ENCODE results near the gene PDC.

The PDC gene

GRCh38 chr1:186461014-186461413, at the start of gene PDC:
Gene PDC (minus strand): TSS chr1:186461114. CDS start chr1:186449459, 11,655 bp downstream.
- Mint-ChIP-seq H3K27ac (no peak within 1 kb of the TSS), H3K4me1 (no peaks in the 10 kb centered on the region), H3K4me3 (no peak within 1 kb of the TSS), H3K9me3 (no peaks in the 10 kb centered on the region), H3K36me3 (no peaks in the 10 kb centered on the region)
- ATAC-seq: no peak
- DNase-seq (ENCODE audit: low spot score in 2 of 2): no peak

- H3K9me3 Mint-ChIP-seq: peaks cover 13% of the 10 kb centered on the region
- H3K36me3 Mint-ChIP-seq: no peaks in the 10 kb centered on the region
- H3K4me3 Mint-ChIP-seq: no peak overlapping the region
- no peak for DNase-seq (ENCODE audit: low spot score in 2 of 2)
- no peaks in the 10 kb centered on the region for H3K4me1 Mint-ChIP-seq
- no peak overlapping the region for H3K27ac Mint-ChIP-seq
- no peak for ATAC-seq
These were observed 42.3 kb upstream of the PDC start for GRCh38 chr1:186503190-186503589.

GRCh38 chr1:186502087-186502486, 41.2 kb upstream of the PDC start:
- Mint-ChIP-seq H3K4me1 (no peaks in the 10 kb centered on the region), H3K27ac (no peak overlapping the region), H3K9me3 (peaks cover 13% of the 10 kb centered on the region), H3K36me3 (no peaks in the 10 kb centered on the region), H3K4me3 (no peak overlapping the region)
- DNase-seq (ENCODE audit: low spot score in 2 of 2) (no peak), ATAC-seq (no peak)

- ATAC-seq (no peak), DNase-seq (ENCODE audit: low spot score in 2 of 2) (no peak)
- no peak overlapping the region for H3K27ac Mint-ChIP-seq
- H3K36me3 Mint-ChIP-seq: no peaks in the 10 kb centered on the region
- peaks cover 10% of the 10 kb centered on the region for H3K9me3 Mint-ChIP-seq
- H3K4me1 Mint-ChIP-seq: no peaks in the 10 kb centered on the region
- no peak overlapping the region for H3K4me3 Mint-ChIP-seq
These were observed 39.9 kb upstream of the PDC start for GRCh38 chr1:186500804-186501203.

- H3K4me3 Mint-ChIP-seq: no peak overlapping the region
- no peak for ATAC-seq
These were observed 38.7 kb upstream of the PDC start for GRCh38 chr1:186499571-186499970.

GRCh38 chr1:186498695-186499389, 37.9 kb upstream of the PDC start:
- no peak overlapping the region for H3K4me3 Mint-ChIP-seq
- no peaks in the 10 kb centered on the region for H3K36me3 Mint-ChIP-seq

More at GRCh38 chr1:186499571-186499970, 38.7 kb upstream of the PDC start:
- Mint-ChIP-seq H3K4me1 (no peaks in the 10 kb centered on the region), H3K9me3 (peaks cover 5% of the 10 kb centered on the region), H3K27ac (no peak overlapping the region), H3K36me3 (no peaks in the 10 kb centered on the region)
- no peak for DNase-seq (ENCODE audit: low spot score in 2 of 2)

GRCh38 chr1:186498071-186498470, 37.2 kb upstream of the PDC start:
- ATAC-seq (no peak), DNase-seq (ENCODE audit: low spot score in 2 of 2) (no peak)
- H3K9me3 Mint-ChIP-seq: no peaks in the 10 kb centered on the region
- H3K36me3 Mint-ChIP-seq: no peaks in the 10 kb centered on the region
- H3K4me3 Mint-ChIP-seq: no peak overlapping the region
- H3K27ac Mint-ChIP-seq: no peak overlapping the region
- no peaks in the 10 kb centered on the region for H3K4me1 Mint-ChIP-seq

More at GRCh38 chr1:186498695-186499389, 37.9 kb upstream of the PDC start:
- ATAC-seq: no peak
- Mint-ChIP-seq H3K9me3 (peaks cover under 1% of the 10 kb centered on the region), H3K27ac (no peak overlapping the region), H3K4me1 (no peaks in the 10 kb centered on the region)
- no peak for DNase-seq (ENCODE audit: low spot score in 2 of 2)

GRCh38 chr1:186497651-186498050, 36.7 kb upstream of the PDC start:
- H3K36me3 Mint-ChIP-seq: no peaks in the 10 kb centered on the region
- DNase-seq (ENCODE audit: low spot score in 2 of 2): no peak
- no peaks in the 10 kb centered on the region for H3K9me3 Mint-ChIP-seq

GRCh38 chr1:186496171-186496851, 35.4 kb upstream of the PDC start:
- ATAC-seq: no peak
- H3K4me1 Mint-ChIP-seq: no peaks in the 10 kb centered on the region
- DNase-seq (ENCODE audit: low spot score in 2 of 2): no peak
- H3K27ac Mint-ChIP-seq: no peak overlapping the region
- H3K9me3 Mint-ChIP-seq: no peaks in the 10 kb centered on the region
- no peaks in the 10 kb centered on the region for H3K36me3 Mint-ChIP-seq
- H3K4me3 Mint-ChIP-seq: no peak overlapping the region

More at GRCh38 chr1:186497651-186498050, 36.7 kb upstream of the PDC start:
- no peak for ATAC-seq
- Mint-ChIP-seq H3K27ac (no peak overlapping the region), H3K4me3 (no peak overlapping the region), H3K4me1 (no peaks in the 10 kb centered on the region)

GRCh38 chr1:186494832-186495271, 33.9 kb upstream of the PDC start:
- H3K27ac Mint-ChIP-seq: no peak overlapping the region
- H3K9me3 Mint-ChIP-seq: no peaks in the 10 kb centered on the region
- ATAC-seq (peak; percentile 46), DNase-seq (ENCODE audit: low spot score in 2 of 2) (no peak)
- no peaks in the 10 kb centered on the region for H3K4me1 Mint-ChIP-seq
- H3K4me3 Mint-ChIP-seq: no peak overlapping the region
- H3K36me3 Mint-ChIP-seq: no peaks in the 10 kb centered on the region

- H3K27ac Mint-ChIP-seq: no peak overlapping the region
- H3K4me1 Mint-ChIP-seq: no peaks in the 10 kb centered on the region
- ATAC-seq: no peak
- DNase-seq (ENCODE audit: low spot score in 2 of 2): no peak
- H3K36me3 Mint-ChIP-seq: no peaks in the 10 kb centered on the region
- H3K4me3 Mint-ChIP-seq: no peak overlapping the region
- no peaks in the 10 kb centered on the region for H3K9me3 Mint-ChIP-seq
These were observed 31.8 kb upstream of the PDC start for GRCh38 chr1:186492531-186493291.

GRCh38 chr1:186491336-186491735, 30.4 kb upstream of the PDC start:
- ATAC-seq (no peak), DNase-seq (ENCODE audit: low spot score in 2 of 2) (no peak)
- H3K4me3 Mint-ChIP-seq: no peak overlapping the region
- H3K9me3 Mint-ChIP-seq: no peaks in the 10 kb centered on the region
- no peaks in the 10 kb centered on the region for H3K36me3 Mint-ChIP-seq
- no peak overlapping the region for H3K27ac Mint-ChIP-seq
- H3K4me1 Mint-ChIP-seq: no peaks in the 10 kb centered on the region

- Mint-ChIP-seq H3K4me3 (no peak overlapping the region), H3K27ac (no peak overlapping the region), H3K9me3 (no peaks in the 10 kb centered on the region), H3K36me3 (no peaks in the 10 kb centered on the region), H3K4me1 (no peaks in the 10 kb centered on the region)
- ATAC-seq (no peak), DNase-seq (ENCODE audit: low spot score in 2 of 2) (no peak)
These were observed 26.2 kb upstream of the PDC start for GRCh38 chr1:186487163-186487562.

GRCh38 chr1:186486061-186486460, 25.1 kb upstream of the PDC start:
- no peaks in the 10 kb centered on the region for H3K36me3 Mint-ChIP-seq
- ATAC-seq (no peak), DNase-seq (ENCODE audit: low spot score in 2 of 2) (no peak)
- no peak overlapping the region for H3K4me3 Mint-ChIP-seq
- H3K9me3 Mint-ChIP-seq: no peaks in the 10 kb centered on the region
- H3K27ac Mint-ChIP-seq: no peak overlapping the region
- no peaks in the 10 kb centered on the region for H3K4me1 Mint-ChIP-seq

- H3K9me3 Mint-ChIP-seq: no peaks in the 10 kb centered on the region
- DNase-seq (ENCODE audit: low spot score in 2 of 2) (no peak), ATAC-seq (no peak)
- no peaks in the 10 kb centered on the region for H3K36me3 Mint-ChIP-seq
- no peak overlapping the region for H3K4me3 Mint-ChIP-seq
- no peaks in the 10 kb centered on the region for H3K4me1 Mint-ChIP-seq
- no peak overlapping the region for H3K27ac Mint-ChIP-seq
These were observed 22.6 kb upstream of the PDC start for GRCh38 chr1:186483561-186483960.

Measured in stimulated activated effector memory CD8-positive, alpha-beta T cell treated with anti-CD3 and anti-CD28 coated beads, Interleukin-12 subunit alpha, Interleukin-12 subunit beta, amount 100 ng/mL, for 72 hours (primary cell).